ENCODE results near the gene WRAP53. TPM values are rescaled to one million over a fixed set of nuclear protein-coding genes. Genes with fewer than 3 reads are reported as not detected.

WRAP53 gene
- total and polyA plus RNA-seq, 12 donors: 3.8 to 12.1 (median 4.9) TPM

Other genes starting within 250 kb of the WRAP53 start
- 10 to 100 TPM in 2 of 10 donors, 1 to 10 TPM in 8; 4.6 to 15.9 (median 8.1) TPM for gene FGF11, start 249.0 kb upstream of the WRAP53 start, total RNA-seq
- 1 to 10 TPM; 2.0 to 7.2 TPM for gene FGF11, start 249.0 kb upstream of the WRAP53 start, polyA plus RNA-seq
- 10 to 100 TPM in 6 of 10 donors, 1 to 10 TPM in 4; 5.4 to 13.1 (median 10.3) TPM for gene CHRNB1, start 243.4 kb upstream of the WRAP53 start, total RNA-seq
- 10 to 100 TPM; 10.2 to 25.4 TPM for gene CHRNB1, start 243.4 kb upstream of the WRAP53 start, polyA plus RNA-seq
- gene ZBTB4, start 208.8 kb upstream of the WRAP53 start, total RNA-seq: 10 to 100 TPM; 58.9 to 80.1 (median 69.4) TPM
- 10 to 100 TPM; 17.8 to 34.2 TPM for gene ZBTB4, start 208.8 kb upstream of the WRAP53 start, polyA plus RNA-seq
- gene SLC35G6, start 207.0 kb upstream of the WRAP53 start, total RNA-seq: not detected
- not detected for gene SLC35G6, start 207.0 kb upstream of the WRAP53 start, polyA plus RNA-seq
- gene POLR2A, start 204.1 kb upstream of the WRAP53 start, total RNA-seq: 10 to 100 TPM; 40.5 to 61.7 (median 48.8) TPM
- gene POLR2A, start 204.1 kb upstream of the WRAP53 start, polyA plus RNA-seq: 10 to 100 TPM in 1 of 2 donors, 1 to 10 TPM in 1; 8.4 to 24.7 TPM
- 10 to 100 TPM; 21.7 to 44.3 (median 26.9) TPM for gene TNFSF12, start 139.4 kb upstream of the WRAP53 start, total RNA-seq
- 10 to 100 TPM; 20.6 to 51.0 TPM for gene TNFSF12, start 139.4 kb upstream of the WRAP53 start, polyA plus RNA-seq
- gene TNFSF13, start 129.7 kb upstream of the WRAP53 start, total RNA-seq: 10 to 100 TPM in 2 of 10 donors, 1 to 10 TPM in 8; 4.1 to 25.0 (median 6.9) TPM
- gene TNFSF13, start 129.7 kb upstream of the WRAP53 start, polyA plus RNA-seq: 1 to 10 TPM; 7.5 to 8.0 TPM
- gene SENP3, start 126.6 kb upstream of the WRAP53 start, total RNA-seq: 10 to 100 TPM; 22.4 to 34.3 (median 27.1) TPM
- gene SENP3, start 126.6 kb upstream of the WRAP53 start, polyA plus RNA-seq: 10 to 100 TPM; 33.1 to 46.6 TPM
- 100 to 1,000 TPM in 1 of 10 donors, 10 to 100 TPM in 4, 1 to 10 TPM in 5; 4.7 to 128 (median 13.0) TPM for gene CD68, start 108.8 kb upstream of the WRAP53 start, total RNA-seq
- gene CD68, start 108.8 kb upstream of the WRAP53 start, polyA plus RNA-seq: 10 to 100 TPM; 15.7 to 40.0 TPM
- 10 to 100 TPM; 20.1 to 39.8 (median 23.5) TPM for gene MPDU1, start 104.6 kb upstream of the WRAP53 start, total RNA-seq
- gene MPDU1, start 104.6 kb upstream of the WRAP53 start, polyA plus RNA-seq: 10 to 100 TPM; 42.8 to 64.9 TPM
- 1 to 10 TPM in 6 of 10 donors, under 1 TPM in 4; 0.23 to 1.7 (median 1.2) TPM for gene SOX15, start 98.4 kb upstream of the WRAP53 start, total RNA-seq
- 1 to 10 TPM in 1 of 2 donors, under 1 TPM in 1; 0.78 to 2.6 TPM for gene SOX15, start 98.4 kb upstream of the WRAP53 start, polyA plus RNA-seq
- 100 to 1,000 TPM in 3 of 10 donors, 10 to 100 TPM in 7; 81.7 to 104 (median 90.5) TPM for gene FXR2, start 73.6 kb upstream of the WRAP53 start, total RNA-seq
- 100 to 1,000 TPM in 1 of 2 donors, 10 to 100 TPM in 1; 52.2 to 111 TPM for gene FXR2, start 73.6 kb upstream of the WRAP53 start, polyA plus RNA-seq
- 10 to 100 TPM; 45.7 to 83.3 (median 66.0) TPM for gene SAT2, start 60.7 kb upstream of the WRAP53 start, total RNA-seq
- 100 to 1,000 TPM; 138 to 164 TPM for gene SAT2, start 60.7 kb upstream of the WRAP53 start, polyA plus RNA-seq
- under 1 TPM in 7 of 10 donors, not detected in 3; 0.25 to 0.77 (median 0.38) TPM for gene SHBG, start 58.3 kb upstream of the WRAP53 start, total RNA-seq
- 1 to 10 TPM in 1 of 2 donors, under 1 TPM in 1; 0.19 to 1.3 TPM for gene SHBG, start 58.3 kb upstream of the WRAP53 start, polyA plus RNA-seq
- gene ATP1B2, start 37.6 kb upstream of the WRAP53 start, total RNA-seq: 1 to 10 TPM; 1.4 to 6.5 (median 3.9) TPM
- gene ATP1B2, start 37.6 kb upstream of the WRAP53 start, polyA plus RNA-seq: 1 to 10 TPM in 1 of 2 donors, under 1 TPM in 1; 0.91 to 6.2 TPM
- gene TP53, start 987 bp upstream of the WRAP53 start, total RNA-seq: 10 to 100 TPM in 9 of 10 donors, 1 to 10 TPM in 1; 8.2 to 29.1 (median 13.9) TPM
- gene TP53, start 987 bp upstream of the WRAP53 start, polyA plus RNA-seq: 1 to 10 TPM; 7.9 to 8.6 TPM
- 1 to 10 TPM in 2 of 10 donors, under 1 TPM in 8; 0.17 to 1.3 (median 0.53) TPM for gene EFNB3, start 16.7 kb downstream of the WRAP53 start, total RNA-seq
- under 1 TPM; 0.22 to 0.64 TPM for gene EFNB3, start 16.7 kb downstream of the WRAP53 start, polyA plus RNA-seq
- under 1 TPM in 7 of 10 donors, not detected in 3; 0.02 to 0.30 (median 0.05) TPM for gene DNAH2, start 29.3 kb downstream of the WRAP53 start, total RNA-seq
- under 1 TPM; under 0.01 to 0.01 TPM for gene DNAH2, start 29.3 kb downstream of the WRAP53 start, polyA plus RNA-seq
- 10 to 100 TPM; 18.0 to 35.4 (median 26.9) TPM for gene KDM6B, start 145.7 kb downstream of the WRAP53 start, total RNA-seq
- 10 to 100 TPM in 1 of 2 donors, 1 to 10 TPM in 1; 5.2 to 17.6 TPM for gene KDM6B, start 145.7 kb downstream of the WRAP53 start, polyA plus RNA-seq
- 10 to 100 TPM; 12.3 to 47.4 (median 19.3) TPM for gene TMEM88, start 166.6 kb downstream of the WRAP53 start, total RNA-seq
- gene TMEM88, start 166.6 kb downstream of the WRAP53 start, polyA plus RNA-seq: 100 to 1,000 TPM; 121 to 298 TPM
- gene NAA38, start 169.1 kb downstream of the WRAP53 start, total RNA-seq: 100 to 1,000 TPM in 1 of 10 donors, 10 to 100 TPM in 9; 59.2 to 115 (median 73.0) TPM
- 100 to 1,000 TPM; 108 to 167 TPM for gene NAA38, start 169.1 kb downstream of the WRAP53 start, polyA plus RNA-seq
- 10 to 100 TPM; 12.7 to 20.1 (median 16.0) TPM for gene CYB5D1, start 169.5 kb downstream of the WRAP53 start, total RNA-seq
- 10 to 100 TPM; 10.0 to 11.6 TPM for gene CYB5D1, start 169.5 kb downstream of the WRAP53 start, polyA plus RNA-seq
- 10 to 100 TPM in 5 of 10 donors, 1 to 10 TPM in 5; 8.2 to 22.0 (median 10.4) TPM for gene CHD3, start 200.3 kb downstream of the WRAP53 start, total RNA-seq
- gene CHD3, start 200.3 kb downstream of the WRAP53 start, polyA plus RNA-seq: 10 to 100 TPM; 13.7 to 29.0 TPM
- 1 to 10 TPM in 2 of 10 donors, under 1 TPM in 8; 0.15 to 1.6 (median 0.90) TPM for gene RNF227, start 227.8 kb downstream of the WRAP53 start, total RNA-seq
- 1 to 10 TPM; 1.5 to 1.9 TPM for gene RNF227, start 227.8 kb downstream of the WRAP53 start, polyA plus RNA-seq
- gene KCNAB3, start 241.4 kb downstream of the WRAP53 start, total RNA-seq: under 1 TPM; 0.11 to 0.72 (median 0.31) TPM
- 1 to 10 TPM in 1 of 2 donors, under 1 TPM in 1; 0.49 to 1.5 TPM for gene KCNAB3, start 241.4 kb downstream of the WRAP53 start, polyA plus RNA-seq
- 100 to 1,000 TPM; 104 to 166 (median 121) TPM for gene TRAPPC1, start 243.5 kb downstream of the WRAP53 start, total RNA-seq
- gene TRAPPC1, start 243.5 kb downstream of the WRAP53 start, polyA plus RNA-seq: 100 to 1,000 TPM; 136 to 138 TPM
- 10 to 100 TPM in 7 of 10 donors, 1 to 10 TPM in 3; 7.8 to 14.4 (median 10.7) TPM for gene CNTROB, start 243.7 kb downstream of the WRAP53 start, total RNA-seq
- gene CNTROB, start 243.7 kb downstream of the WRAP53 start, polyA plus RNA-seq: 10 to 100 TPM; 11.1 to 19.8 TPM